GM12865 (cell line): Measurements from ENCODE around the gene PTPN6.

ENCODE experiments used
- DNase-seq: peaks from one replicate; pipeline ENCODE4 v3.0.0; 2010; ENCODE audit warnings: low read depth
- H3K4me3 ChIP-seq: 2 replicates; pipeline ENCODE4 v1.5.1; 2011; ENCODE audit warnings: mild to moderate bottlenecking, low read depth, low read length, control low read depth
- CTCF ChIP-seq: IDR thresholded peaks from 2 replicates; pipeline ENCODE4 v1.5.1; 2011; ENCODE audit warnings: low read length, control low read depth, low read depth, inconsistent platforms; ENCODE audit not compliant: insufficient read depth; ENCODE audit errors: missing control alignments

Gene PTPN6

GRCh38 chr12:6978188-6978587 is 27.0 kb downstream of the PTPN6 start:
- no peak for DNase-seq
- H3K4me3 ChIP-seq = no peak overlapping the region
- no peak for TF ChIP-seq CTCF

DNA sequence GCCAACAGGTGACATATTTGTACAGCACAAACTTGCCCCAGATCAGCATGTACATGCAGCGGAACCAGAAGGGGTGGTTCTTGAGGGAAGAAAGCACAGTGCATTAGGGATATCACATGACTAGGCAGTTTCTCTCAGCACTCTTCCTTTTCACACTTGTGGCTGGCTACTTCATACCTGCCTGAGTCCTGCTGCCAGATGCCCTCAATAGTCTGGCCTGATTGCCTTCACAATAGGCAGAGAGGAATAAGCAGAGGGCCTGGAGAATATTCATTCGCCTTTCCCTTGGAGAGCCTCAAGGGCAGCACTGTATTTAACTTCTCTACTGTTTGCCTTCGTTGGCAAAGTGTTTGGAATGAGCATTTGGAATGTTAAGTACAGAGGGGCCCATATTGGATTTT is 27.5 kb downstream of the PTPN6 start:
- H3K4me3 ChIP-seq = no peak overlapping the region
- no peak for DNase-seq
- no peak for TF ChIP-seq CTCF

DNA sequence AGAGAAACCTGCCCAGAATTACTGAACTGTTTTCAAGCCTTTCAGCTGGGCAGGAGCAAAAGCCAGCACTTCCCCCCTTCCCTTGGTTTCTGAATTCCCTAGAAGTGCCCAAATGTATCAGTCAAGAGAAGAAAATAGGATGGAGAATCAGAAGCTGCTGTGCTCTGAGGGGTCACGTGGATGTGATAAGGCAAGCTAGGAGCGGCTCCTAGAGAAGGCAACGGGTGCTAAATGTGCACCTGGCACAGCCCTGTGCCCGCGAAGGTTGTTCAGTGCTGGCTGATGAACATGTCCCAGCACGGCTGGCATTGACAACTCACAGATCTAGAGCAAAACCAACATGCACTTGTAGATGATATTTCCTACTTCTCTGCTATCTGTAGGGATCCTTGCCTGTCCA is 27.9 kb downstream of the PTPN6 start:
- no peak for DNase-seq
- no peak for TF ChIP-seq CTCF

DNA sequence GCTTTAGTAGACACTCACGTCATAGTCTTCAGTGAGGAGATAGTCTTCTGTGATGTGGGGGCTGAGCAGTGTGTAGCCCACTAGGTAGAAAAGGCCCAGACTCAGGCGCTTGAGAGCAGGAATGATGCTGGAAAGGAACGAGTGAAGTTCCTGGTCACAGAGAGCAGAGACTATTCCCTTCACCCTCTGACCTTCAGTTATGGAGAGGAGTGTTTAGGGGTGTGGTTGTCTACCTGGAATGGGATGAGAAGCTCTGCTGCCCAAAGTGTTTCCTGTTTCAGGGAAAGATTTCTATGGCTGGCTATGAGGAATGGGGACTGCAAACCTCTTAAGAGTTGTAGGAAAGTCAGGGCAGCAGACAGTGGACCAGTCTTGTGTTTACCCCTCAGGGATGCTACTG is 28.3 kb downstream of the PTPN6 start:
- TF ChIP-seq CTCF = no peak
- H3K4me3 ChIP-seq = no peak overlapping the region
- no peak for DNase-seq

More for the DNA sequence above, 27.9 kb downstream of the PTPN6 start:
- no peak overlapping the region for H3K4me3 ChIP-seq

DNA sequence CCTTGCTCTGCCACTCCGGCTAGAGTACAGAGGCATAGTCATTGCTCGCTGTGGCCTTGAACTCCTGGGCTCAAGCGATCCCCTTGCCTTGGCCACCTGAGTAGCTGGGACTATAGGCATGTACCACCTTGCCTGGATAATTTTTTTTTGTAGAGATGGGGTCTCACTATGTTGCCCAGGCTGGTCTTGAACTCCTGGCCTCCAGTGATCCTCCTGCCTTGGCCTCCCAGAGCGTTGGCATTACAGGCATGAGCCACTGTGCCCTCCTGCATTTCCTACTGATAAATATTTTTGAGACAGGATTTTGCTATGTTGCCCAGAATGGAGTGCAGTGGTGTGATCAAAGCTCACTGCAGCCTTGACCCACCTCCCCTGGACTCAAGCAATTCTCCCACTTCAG is 28.9 kb downstream of the PTPN6 start:
- TF ChIP-seq CTCF = no peak
- no peak for DNase-seq
- H3K4me3 ChIP-seq = no peak overlapping the region

GRCh38 chr12:6980740-6981139 is 29.6 kb downstream of the PTPN6 start:
- TF ChIP-seq CTCF = no peak

GRCh38 chr12:6981152-6982052 is 30.2 kb downstream of the PTPN6 start:
- no peak for DNase-seq
- no peak overlapping the region for H3K4me3 ChIP-seq
- TF ChIP-seq CTCF = no peak

More at GRCh38 chr12:6980740-6981139, 29.6 kb downstream of the PTPN6 start:
- DNase-seq = no peak
- no peak overlapping the region for H3K4me3 ChIP-seq
